ENCODE measurements around the gene COMT.

Gene COMT

GRCh38 chr22:20015187-20015625 lies 73.6 kb downstream of the COMT start:
- no peak overlapping the region for H3K4ac ChIP-seq (ENCODE audit: low read depth, low read length)
- H4K8ac ChIP-seq (ENCODE audit: low read depth, low read length), result no peak overlapping the region
- H3K27me3 ChIP-seq (ENCODE audit: insufficient read depth, low read length, poor library complexity), result peaks cover 10% of the 10 kb centered on the region
- H3K23ac ChIP-seq (ENCODE audit: low read length), result no peak overlapping the region
- no peak overlapping the region for H3K18ac ChIP-seq (ENCODE audit: low read length)
- no peak overlapping the region for H3K27ac ChIP-seq (ENCODE audit: low read depth, low read length)
- H3K4me2 ChIP-seq (ENCODE audit: low read length), result no peak overlapping the region
- H2BK5ac ChIP-seq (ENCODE audit: low read length), result no peak overlapping the region
- H3K79me1 ChIP-seq (ENCODE audit: low read length), result no peaks in the 10 kb centered on the region
- H4K5ac ChIP-seq (ENCODE audit: low read length), result no peak overlapping the region
- no peak overlapping the region for H3K4me3 ChIP-seq (ENCODE audit: low read length)
- no peaks in the 10 kb centered on the region for H3K36me3 ChIP-seq (ENCODE audit: control insufficient read depth, insufficient read depth, low read length)
- no peak overlapping the region for H3K9ac ChIP-seq (ENCODE audit: low read length)
- H2AK5ac ChIP-seq (ENCODE audit: low read length), result no peak overlapping the region
- H3K79me2 ChIP-seq (ENCODE audit: control insufficient read depth, insufficient read depth, low read length), result no peaks in the 10 kb centered on the region
- no peaks in the 10 kb centered on the region for H3K4me1 ChIP-seq (ENCODE audit: control insufficient read depth, low read depth, low read length)
- no CpG with 5 or more reads among the region's 10 CpGs for WGBS (ENCODE audit: extremely low coverage, insufficient coverage, low lambda C conversion rate)
- no peak for DNase-seq
- H3K56ac ChIP-seq (ENCODE audit: low read length), result no peak overlapping the region
- no peak overlapping the region for H2BK120ac ChIP-seq (ENCODE audit: low read depth, low read length)
- H2BK15ac ChIP-seq (replicated peaks; ENCODE audit: low read depth), result no peak overlapping the region

GRCh38 chr22:20015971-20016733 lies 74.6 kb downstream of the COMT start:
- H3K27me3 ChIP-seq (ENCODE audit: insufficient read depth, low read length, poor library complexity), result peaks cover 10% of the 10 kb centered on the region
- no peak overlapping the region for H4K8ac ChIP-seq (ENCODE audit: low read depth, low read length)
- no peak overlapping the region for H4K5ac ChIP-seq (ENCODE audit: low read length)
- H3K23ac ChIP-seq (ENCODE audit: low read length), result peak overlapping the region; percentile 66
- WGBS (ENCODE audit: extremely low coverage, insufficient coverage, low lambda C conversion rate), result no CpG with 5 or more reads among the region's 101 CpGs
- peak; percentile 36 for DNase-seq
- no peak overlapping the region for H2BK120ac ChIP-seq (ENCODE audit: low read depth, low read length)
- no peaks in the 10 kb centered on the region for H3K79me2 ChIP-seq (ENCODE audit: control insufficient read depth, insufficient read depth, low read length)
- H2BK5ac ChIP-seq (ENCODE audit: low read length), result no peak overlapping the region
- H3K4me2 ChIP-seq (ENCODE audit: low read length), result peak overlapping the region; percentile 79
- no peak overlapping the region for H2BK15ac ChIP-seq (replicated peaks; ENCODE audit: low read depth)
- peak overlapping the region; percentile 40 for H3K18ac ChIP-seq (ENCODE audit: low read length)
- peak overlapping the region; percentile 88 for H3K56ac ChIP-seq (ENCODE audit: low read length)
- no peaks in the 10 kb centered on the region for H3K36me3 ChIP-seq (ENCODE audit: control insufficient read depth, insufficient read depth, low read length)
- no peak overlapping the region for H2AK5ac ChIP-seq (ENCODE audit: low read length)
- H3K9ac ChIP-seq (ENCODE audit: low read length), result peak overlapping the region; percentile 76
- no peak overlapping the region for H3K4ac ChIP-seq (ENCODE audit: low read depth, low read length)
- no peak overlapping the region for H3K27ac ChIP-seq (ENCODE audit: low read depth, low read length)
- peaks cover 2% of the 10 kb centered on the region for H3K4me1 ChIP-seq (ENCODE audit: control insufficient read depth, low read depth, low read length)
- H3K79me1 ChIP-seq (ENCODE audit: low read length), result no peaks in the 10 kb centered on the region
- peak overlapping the region; percentile 54 for H3K4me3 ChIP-seq (ENCODE audit: low read length)

GRCh38 chr22:20016734-20017621 lies 75.4 kb downstream of the COMT start, which contains the start of gene ARVCF:
TSS of gene ARVCF (minus strand) at chr22:20016823. CDS start at chr22:19990794, 26,029 bp downstream.
- Histone ChIP-seq H3K56ac (ENCODE audit: low read length) (peak within 1 kb of the TSS; percentile 88), H2AK5ac (ENCODE audit: low read length) (no peak within 1 kb of the TSS), H3K9ac (ENCODE audit: low read length) (peak within 1 kb of the TSS; percentile 76), H3K79me2 (ENCODE audit: control insufficient read depth, insufficient read depth, low read length) (no peaks in the 10 kb centered on the region), H3K4me2 (ENCODE audit: low read length) (peak within 1 kb of the TSS; percentile 89), H2BK120ac (ENCODE audit: low read depth, low read length) (no peak within 1 kb of the TSS), H3K36me3 (ENCODE audit: control insufficient read depth, insufficient read depth, low read length) (no peaks in the 10 kb centered on the region), H3K18ac (ENCODE audit: low read length) (peak within 1 kb of the TSS; percentile 40), H3K4ac (ENCODE audit: low read depth, low read length) (no peak within 1 kb of the TSS), H2BK5ac (ENCODE audit: low read length) (no peak within 1 kb of the TSS), H3K4me3 (ENCODE audit: low read length) (peak within 1 kb of the TSS; percentile 54), H3K27me3 (ENCODE audit: insufficient read depth, low read length, poor library complexity) (peaks cover 10% of the 10 kb centered on the region), H3K23ac (ENCODE audit: low read length) (peak within 1 kb of the TSS; percentile 66), H4K5ac (ENCODE audit: low read length) (no peak within 1 kb of the TSS), H3K79me1 (ENCODE audit: low read length) (no peaks in the 10 kb centered on the region), H3K27ac (ENCODE audit: low read depth, low read length) (no peak within 1 kb of the TSS), H4K8ac (ENCODE audit: low read depth, low read length) (no peak within 1 kb of the TSS), H2BK15ac (replicated peaks; ENCODE audit: low read depth) (no peak within 1 kb of the TSS), H3K4me1 (ENCODE audit: control insufficient read depth, low read depth, low read length) (peaks cover 2% of the 10 kb centered on the region)
- peak; percentile 92 for DNase-seq
- WGBS (ENCODE audit: extremely low coverage, insufficient coverage, low lambda C conversion rate), result no CpG with 5 or more reads among the region's 79 CpGs

GRCh38 chr22:20017622-20017958 lies 76.0 kb downstream of the COMT start:
- Histone ChIP-seq H3K36me3 (ENCODE audit: control insufficient read depth, insufficient read depth, low read length) (no peaks in the 10 kb centered on the region), H3K4ac (ENCODE audit: low read depth, low read length) (no peak overlapping the region), H3K4me1 (ENCODE audit: control insufficient read depth, low read depth, low read length) (peaks cover 2% of the 10 kb centered on the region), H2BK120ac (ENCODE audit: low read depth, low read length) (no peak overlapping the region), H2AK5ac (ENCODE audit: low read length) (no peak overlapping the region), H3K23ac (ENCODE audit: low read length) (no peak overlapping the region), H3K4me3 (ENCODE audit: low read length) (no peak overlapping the region), H3K18ac (ENCODE audit: low read length) (no peak overlapping the region), H3K79me1 (ENCODE audit: low read length) (no peaks in the 10 kb centered on the region), H4K8ac (ENCODE audit: low read depth, low read length) (no peak overlapping the region), H2BK5ac (ENCODE audit: low read length) (no peak overlapping the region), H3K79me2 (ENCODE audit: control insufficient read depth, insufficient read depth, low read length) (no peaks in the 10 kb centered on the region), H3K9ac (ENCODE audit: low read length) (no peak overlapping the region), H3K27ac (ENCODE audit: low read depth, low read length) (no peak overlapping the region), H3K4me2 (ENCODE audit: low read length) (no peak overlapping the region), H3K56ac (ENCODE audit: low read length) (peak overlapping the region; percentile 10), H2BK15ac (replicated peaks; ENCODE audit: low read depth) (no peak overlapping the region), H3K27me3 (ENCODE audit: insufficient read depth, low read length, poor library complexity) (peaks cover 10% of the 10 kb centered on the region), H4K5ac (ENCODE audit: low read length) (no peak overlapping the region)
- no CpG with 5 or more reads among the region's 9 CpGs for WGBS (ENCODE audit: extremely low coverage, insufficient coverage, low lambda C conversion rate)
- DNase-seq, result no peak

- peaks cover 10% of the 10 kb centered on the region for H3K27me3 ChIP-seq (ENCODE audit: insufficient read depth, low read length, poor library complexity)
- no peak for DNase-seq
- H3K4ac ChIP-seq (ENCODE audit: low read depth, low read length), result no peak overlapping the region
- no peak overlapping the region for H3K9ac ChIP-seq (ENCODE audit: low read length)
- H2BK120ac ChIP-seq (ENCODE audit: low read depth, low read length), result no peak overlapping the region
- H3K18ac ChIP-seq (ENCODE audit: low read length), result no peak overlapping the region
- no peak overlapping the region for H2BK5ac ChIP-seq (ENCODE audit: low read length)
- H3K27ac ChIP-seq (ENCODE audit: low read depth, low read length), result no peak overlapping the region
- H3K4me1 ChIP-seq (ENCODE audit: control insufficient read depth, low read depth, low read length), result peaks cover 2% of the 10 kb centered on the region
- no peak overlapping the region for H2AK5ac ChIP-seq (ENCODE audit: low read length)
- no peak overlapping the region for H3K23ac ChIP-seq (ENCODE audit: low read length)
- no peaks in the 10 kb centered on the region for H3K36me3 ChIP-seq (ENCODE audit: control insufficient read depth, insufficient read depth, low read length)
- H3K4me2 ChIP-seq (ENCODE audit: low read length), result no peak overlapping the region
- no peaks in the 10 kb centered on the region for H3K79me2 ChIP-seq (ENCODE audit: control insufficient read depth, insufficient read depth, low read length)
- no peak overlapping the region for H2BK15ac ChIP-seq (replicated peaks; ENCODE audit: low read depth)
- no peaks in the 10 kb centered on the region for H3K79me1 ChIP-seq (ENCODE audit: low read length)
- no peak overlapping the region for H4K8ac ChIP-seq (ENCODE audit: low read depth, low read length)
- H4K5ac ChIP-seq (ENCODE audit: low read length), result no peak overlapping the region
- H3K56ac ChIP-seq (ENCODE audit: low read length), result no peak overlapping the region
- H3K4me3 ChIP-seq (ENCODE audit: low read length), result no peak overlapping the region
- no CpG with 5 or more reads among the region's 5 CpGs for WGBS (ENCODE audit: extremely low coverage, insufficient coverage, low lambda C conversion rate)
Observed at GRCh38 chr22:20018001-20018400, 76.4 kb downstream of the COMT start.
